H7 (cell line): ENCODE measurements around the gene JAZF1. TPM values are rescaled to one million over a fixed set of nuclear protein-coding genes. Genes with fewer than 3 reads are reported as not detected.
A peak's percentile ranks its signal among the peaks of the same experiment; 100 is the strongest.

Experiments used
- DNase-seq: peaks from one replicate; pipeline ENCODE4 v3.0.0; 2012
- H3K27me3 ChIP-seq: 2 replicates; pipeline ENCODE4 v1.6.0; 2011; ENCODE audit warnings: mild to moderate bottlenecking, low read length; ENCODE audit not compliant: control insufficient read depth, insufficient read depth
- H3K36me3 ChIP-seq: replicated peaks from 2 replicates; pipeline ENCODE4 v1.5.1; 2011; ENCODE audit warnings: low read length; ENCODE audit not compliant: control insufficient read depth, insufficient read depth
- H3K4me3 ChIP-seq: 2 replicates; pipeline ENCODE4 v1.5.1; 2011; ENCODE audit warnings: low read depth, mild to moderate bottlenecking, control low read depth, low read length, moderate library complexity; ENCODE audit not compliant: insufficient read depth
- total RNA-seq: library from RNA; depleted of rRNA; stranded (reverse); fragments of >200 nt; shearing (Covaris generic); gene quantifications from 2 replicates; pipeline ENCODE4 v1.2.3, GENCODE V29; 2014

Gene JAZF1
- total RNA-seq, 1 experiment from 2014 or later, result 11.3 TPM

DNA sequence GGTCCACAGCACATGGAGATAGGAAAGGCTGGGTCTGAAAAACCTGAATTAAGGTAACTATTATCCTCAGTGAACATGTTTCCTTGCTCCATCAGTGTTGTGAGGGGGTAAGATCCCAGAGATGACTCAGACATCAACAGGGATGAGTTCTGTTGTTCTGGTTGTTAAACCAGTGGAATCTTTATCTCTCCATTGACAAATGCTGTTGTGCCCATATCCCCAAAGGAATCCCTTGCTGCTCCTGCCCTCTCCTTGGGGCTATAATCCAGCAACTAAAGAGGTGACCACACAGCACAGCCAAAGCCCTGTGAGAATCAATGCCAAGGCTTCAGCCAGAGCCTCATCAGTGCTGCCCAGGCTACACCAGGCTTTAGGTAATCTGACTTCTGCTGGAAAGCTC lies 113.4 kb downstream of the JAZF1 start:
- Histone ChIP-seq H3K27me3 (no peaks in the 10 kb centered on the region), H3K36me3 (no peaks in the 10 kb centered on the region), H3K4me3 (no peak overlapping the region)
- no peak for DNase-seq

GRCh38 chr7:28065721-28066285 lies 114.8 kb downstream of the JAZF1 start:
- no peak for DNase-seq
- H3K36me3 ChIP-seq, result no peaks in the 10 kb centered on the region
- H3K27me3 ChIP-seq, result no peaks in the 10 kb centered on the region
- no peak overlapping the region for H3K4me3 ChIP-seq

GRCh38 chr7:28065308-28065707 lies 115.3 kb downstream of the JAZF1 start:
- no peaks in the 10 kb centered on the region for H3K36me3 ChIP-seq
- H3K27me3 ChIP-seq, result no peaks in the 10 kb centered on the region
- no peak overlapping the region for H3K4me3 ChIP-seq
- no peak for DNase-seq

DNA sequence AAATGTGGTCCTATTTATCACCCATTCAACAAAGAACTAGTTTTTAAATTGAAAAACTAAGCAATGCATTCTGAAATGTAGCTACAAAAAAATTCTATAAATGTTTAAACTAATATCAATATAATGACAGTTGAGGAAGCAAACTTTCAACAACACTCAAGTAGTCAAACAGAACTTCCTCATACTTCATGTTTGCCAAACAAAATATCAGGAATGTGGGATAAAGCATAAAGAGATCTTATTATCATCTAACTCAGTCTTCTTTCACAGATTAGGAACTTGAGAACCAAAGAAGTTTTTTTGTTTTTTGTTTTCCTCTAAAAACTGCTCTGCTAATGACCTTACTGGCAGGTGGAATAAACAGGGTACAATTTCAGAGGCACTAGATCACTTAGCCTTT lies 116.2 kb downstream of the JAZF1 start:
- DNase-seq, result no peak
- Histone ChIP-seq H3K4me3 (no peak overlapping the region), H3K36me3 (no peaks in the 10 kb centered on the region), H3K27me3 (no peaks in the 10 kb centered on the region)

GRCh38 chr7:28062197-28062991 lies 118.2 kb downstream of the JAZF1 start:
- no peak overlapping the region for H3K4me3 ChIP-seq
- no peaks in the 10 kb centered on the region for H3K27me3 ChIP-seq
- peak; percentile 32 for DNase-seq
- no peaks in the 10 kb centered on the region for H3K36me3 ChIP-seq

DNA sequence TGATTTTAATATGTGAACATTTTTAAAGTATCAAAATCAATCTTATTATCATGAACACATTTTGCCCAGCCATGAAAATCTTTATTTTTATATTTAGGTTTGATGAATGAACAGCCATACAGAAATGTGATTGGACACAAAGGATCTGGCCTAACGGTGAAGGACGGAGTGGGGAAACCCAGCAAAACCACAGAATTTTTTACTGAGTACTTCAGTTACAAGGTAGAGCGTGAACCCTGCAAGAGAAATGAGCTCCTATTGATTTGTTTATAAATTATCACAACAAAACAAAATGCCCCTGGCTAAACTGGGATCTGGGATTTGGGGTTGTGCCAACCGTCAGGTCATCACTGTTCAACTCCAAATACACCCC lies 118.8 kb downstream of the JAZF1 start:
- no peak for DNase-seq
- no peaks in the 10 kb centered on the region for H3K36me3 ChIP-seq
- no peak overlapping the region for H3K4me3 ChIP-seq
- no peaks in the 10 kb centered on the region for H3K27me3 ChIP-seq

GRCh38 chr7:28060371-28060950 lies 120.1 kb downstream of the JAZF1 start:
- DNase-seq, result no peak
- no peaks in the 10 kb centered on the region for H3K27me3 ChIP-seq
- H3K36me3 ChIP-seq, result no peaks in the 10 kb centered on the region
- H3K4me3 ChIP-seq, result no peak overlapping the region

GRCh38 chr7:28055161-28055544 lies 125.4 kb downstream of the JAZF1 start:
- H3K27me3 ChIP-seq, result no peaks in the 10 kb centered on the region
- H3K4me3 ChIP-seq, result no peak overlapping the region
- H3K36me3 ChIP-seq, result no peaks in the 10 kb centered on the region
- no peak for DNase-seq

GRCh38 chr7:28054531-28055160 lies 125.9 kb downstream of the JAZF1 start:
- Histone ChIP-seq H3K36me3 (no peaks in the 10 kb centered on the region), H3K4me3 (no peak overlapping the region), H3K27me3 (no peaks in the 10 kb centered on the region)
- DNase-seq, result no peak

DNA sequence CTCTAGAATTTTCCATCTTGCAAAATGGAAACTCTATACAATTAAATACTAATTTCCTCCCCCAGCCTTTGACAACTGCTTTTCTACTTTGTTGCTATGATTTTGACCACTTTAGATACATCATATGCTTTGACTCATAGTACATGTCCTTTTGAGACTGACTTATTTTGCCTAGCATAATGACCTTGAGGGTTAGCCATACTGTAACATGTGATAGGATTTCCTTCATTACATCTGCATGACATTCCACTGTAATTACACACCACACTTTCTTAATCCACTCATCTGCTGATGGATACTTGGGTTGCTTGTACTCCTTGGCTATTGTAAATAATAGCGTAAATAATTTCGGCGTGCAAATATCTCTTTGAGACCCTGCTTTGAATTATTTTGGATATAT lies 127.7 kb downstream of the JAZF1 start:
- Histone ChIP-seq H3K27me3 (no peaks in the 10 kb centered on the region), H3K4me3 (no peak overlapping the region), H3K36me3 (no peaks in the 10 kb centered on the region)
- DNase-seq, result no peak

- H3K36me3 ChIP-seq, result no peaks in the 10 kb centered on the region
- H3K27me3 ChIP-seq, result no peaks in the 10 kb centered on the region
- DNase-seq, result no peak
- no peak overlapping the region for H3K4me3 ChIP-seq
Measured at GRCh38 chr7:28048694-28049093, 131.9 kb downstream of the JAZF1 start.

DNA sequence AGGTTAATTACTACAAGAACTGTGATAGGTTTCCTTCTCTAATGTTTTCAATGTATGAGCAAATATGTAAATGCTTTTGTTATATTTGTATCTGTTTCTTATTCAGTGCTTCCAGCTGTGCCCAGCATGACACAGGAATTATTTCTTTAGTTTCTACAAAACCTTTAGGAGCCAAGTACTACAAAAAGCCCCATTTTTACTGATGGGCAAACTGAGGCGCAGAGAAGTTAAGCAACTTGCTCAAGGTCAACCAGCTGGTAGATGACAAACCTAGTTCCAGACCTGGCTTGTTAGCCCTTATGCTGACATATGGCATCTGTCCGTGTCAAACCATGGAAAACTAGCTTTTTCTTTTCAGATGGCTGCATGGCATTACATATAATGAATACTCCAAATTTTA lies 134.6 kb downstream of the JAZF1 start:
- H3K27me3 ChIP-seq, result no peaks in the 10 kb centered on the region
- H3K36me3 ChIP-seq, result no peaks in the 10 kb centered on the region
- DNase-seq, result no peak
- no peak overlapping the region for H3K4me3 ChIP-seq

GRCh38 chr7:28045592-28045991 lies 135.0 kb downstream of the JAZF1 start:
- Histone ChIP-seq H3K36me3 (no peaks in the 10 kb centered on the region), H3K4me3 (no peak overlapping the region), H3K27me3 (no peaks in the 10 kb centered on the region)
- no peak for DNase-seq

GRCh38 chr7:28044825-28045224 lies 135.8 kb downstream of the JAZF1 start:
- no peaks in the 10 kb centered on the region for H3K27me3 ChIP-seq
- DNase-seq, result no peak

GRCh38 chr7:28042721-28043120 lies 137.9 kb downstream of the JAZF1 start:
- Histone ChIP-seq H3K27me3 (no peaks in the 10 kb centered on the region), H3K4me3 (no peak overlapping the region), H3K36me3 (no peaks in the 10 kb centered on the region)
- DNase-seq, result no peak

More at GRCh38 chr7:28044825-28045224, 135.8 kb downstream of the JAZF1 start:
- no peak overlapping the region for H3K4me3 ChIP-seq
- no peaks in the 10 kb centered on the region for H3K36me3 ChIP-seq
